Measurements from ENCODE around the gene SGCD. TPM values are rescaled to one million over a fixed set of nuclear protein-coding genes. Genes with fewer than 3 reads are reported as not detected.

Gene SGCD
- total RNA-seq, 1 donor from 2014 or later, result 6.0 TPM

DNA sequence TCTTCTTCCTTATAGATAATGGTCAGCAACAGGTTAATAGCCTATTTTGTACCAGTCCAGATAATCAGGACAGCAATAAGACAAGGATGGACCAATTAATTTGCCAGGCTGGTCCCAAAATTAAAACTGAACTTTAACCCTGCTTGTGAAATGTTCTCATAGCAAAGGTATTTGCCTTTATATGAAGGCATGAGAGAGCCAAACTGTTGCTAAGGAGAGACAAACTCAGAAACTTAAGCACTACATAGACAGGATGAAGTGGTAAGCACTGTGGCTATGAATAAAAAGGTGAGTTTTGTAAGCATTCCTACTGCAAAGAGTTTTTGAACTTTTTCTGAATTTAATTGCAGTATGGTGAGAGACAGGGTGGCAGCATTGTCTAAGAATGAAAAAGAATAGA, 348.4 kb downstream of the SGCD start:
- H3K4me3 ChIP-seq, result no peak overlapping the region
- intact Hi-C loops (cut with DNase I), result no loop called here
- no peak for ATAC-seq
- no peak overlapping the region for H3K27ac ChIP-seq
- no peaks in the 10 kb centered on the region for H3K36me3 ChIP-seq
- TF ChIP-seq, protein P1, sequence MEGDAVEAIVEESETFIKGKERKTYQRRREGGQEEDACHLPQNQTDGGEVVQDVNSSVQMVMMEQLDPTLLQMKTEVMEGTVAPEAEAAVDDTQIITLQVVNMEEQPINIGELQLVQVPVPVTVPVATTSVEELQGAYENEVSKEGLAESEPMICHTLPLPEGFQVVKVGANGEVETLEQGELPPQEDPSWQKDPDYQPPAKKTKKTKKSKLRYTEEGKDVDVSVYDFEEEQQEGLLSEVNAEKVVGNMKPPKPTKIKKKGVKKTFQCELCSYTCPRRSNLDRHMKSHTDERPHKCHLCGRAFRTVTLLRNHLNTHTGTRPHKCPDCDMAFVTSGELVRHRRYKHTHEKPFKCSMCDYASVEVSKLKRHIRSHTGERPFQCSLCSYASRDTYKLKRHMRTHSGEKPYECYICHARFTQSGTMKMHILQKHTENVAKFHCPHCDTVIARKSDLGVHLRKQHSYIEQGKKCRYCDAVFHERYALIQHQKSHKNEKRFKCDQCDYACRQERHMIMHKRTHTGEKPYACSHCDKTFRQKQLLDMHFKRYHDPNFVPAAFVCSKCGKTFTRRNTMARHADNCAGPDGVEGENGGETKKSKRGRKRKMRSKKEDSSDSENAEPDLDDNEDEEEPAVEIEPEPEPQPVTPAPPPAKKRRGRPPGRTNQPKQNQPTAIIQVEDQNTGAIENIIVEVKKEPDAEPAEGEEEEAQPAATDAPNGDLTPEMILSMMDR (IDR thresholded peaks at IDR 0.05), result no peak
- H3K27me3 ChIP-seq (ENCODE audit: low read depth), result no peaks in the 10 kb centered on the region
- no peaks in the 10 kb centered on the region for H3K4me1 ChIP-seq
- no peaks in the 10 kb centered on the region for H3K9me3 ChIP-seq
- no peak for DNase-seq

DNA sequence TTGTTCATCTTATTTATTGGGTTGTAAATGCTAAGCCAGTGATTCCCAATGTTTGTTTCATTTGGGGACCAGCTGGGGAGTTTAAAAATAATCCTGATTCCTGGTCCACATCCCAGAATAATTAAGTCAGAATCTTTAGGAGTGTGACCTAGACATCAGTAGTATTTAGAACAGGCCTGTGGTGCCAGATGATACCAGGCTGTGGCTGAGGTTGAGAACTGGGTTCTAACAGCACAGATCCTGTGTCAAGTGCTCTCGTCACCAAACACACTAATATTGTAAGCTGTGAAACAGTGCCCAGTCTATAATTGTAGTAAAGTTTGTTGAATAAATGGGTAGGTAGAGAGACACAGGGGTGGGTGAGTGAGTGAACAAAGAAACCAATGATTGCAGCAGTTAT, 351.0 kb downstream of the SGCD start:
- ATAC-seq, result no peak
- Histone ChIP-seq H3K4me3 (no peak overlapping the region), H3K36me3 (no peaks in the 10 kb centered on the region), H3K27me3 (ENCODE audit: low read depth) (no peaks in the 10 kb centered on the region), H3K27ac (no peak overlapping the region), H3K9me3 (no peaks in the 10 kb centered on the region), H3K4me1 (no peaks in the 10 kb centered on the region)
- DNase-seq, result no peak
- TF ChIP-seq, protein P1 (IDR thresholded peaks at IDR 0.05), result no peak
- intact Hi-C loops (cut with DNase I), result no loop called here

GRCh38 chr5:156678484-156678883, 351.5 kb downstream of the SGCD start:
- H3K4me3 ChIP-seq, result no peak overlapping the region
- TF ChIP-seq, protein P1 (IDR thresholded peaks at IDR 0.05), result no peak
- no peaks in the 10 kb centered on the region for H3K27me3 ChIP-seq (ENCODE audit: low read depth)
- intact Hi-C loops (cut with DNase I), result no loop called here
- DNase-seq, result no peak
- H3K36me3 ChIP-seq, result no peaks in the 10 kb centered on the region
- no peak overlapping the region for H3K27ac ChIP-seq
- no peaks in the 10 kb centered on the region for H3K9me3 ChIP-seq
- ATAC-seq, result no peak
- no peaks in the 10 kb centered on the region for H3K4me1 ChIP-seq

DNA sequence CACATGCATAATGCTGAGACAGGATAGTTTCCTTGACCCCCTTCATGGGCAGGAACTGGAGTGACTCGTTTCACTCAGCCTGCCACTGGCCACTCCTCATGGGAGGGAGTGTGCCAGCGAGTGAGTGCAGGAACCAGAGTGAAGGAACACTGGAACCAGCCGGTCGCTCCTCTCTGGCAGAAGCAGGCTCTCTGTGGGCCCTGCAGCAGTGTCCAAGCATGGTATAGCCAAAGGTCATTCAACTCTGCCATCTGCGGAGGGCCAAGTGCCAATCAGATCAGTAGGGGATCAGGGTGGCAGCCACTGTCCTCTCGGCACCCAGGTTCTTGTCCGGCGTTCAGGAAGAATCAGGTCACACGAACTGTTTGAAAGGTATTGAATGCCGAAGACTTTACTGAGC, 353.9 kb downstream of the SGCD start:
- Histone ChIP-seq H3K36me3 (no peaks in the 10 kb centered on the region), H3K4me1 (no peaks in the 10 kb centered on the region), H3K9me3 (no peaks in the 10 kb centered on the region), H3K4me3 (no peak overlapping the region), H3K27me3 (ENCODE audit: low read depth) (no peaks in the 10 kb centered on the region), H3K27ac (no peak overlapping the region)
- ATAC-seq, result no peak
- TF ChIP-seq, protein P1 (IDR thresholded peaks at IDR 0.05), result no peak
- DNase-seq, result no peak
- intact Hi-C loops (cut with DNase I), result no loop called here

- no peaks in the 10 kb centered on the region for H3K4me1 ChIP-seq
- no peaks in the 10 kb centered on the region for H3K27me3 ChIP-seq (ENCODE audit: low read depth)
- DNase-seq (no peak), ATAC-seq (no peak)
- intact Hi-C loops (cut with DNase I), result no loop called here
- TF ChIP-seq, protein P1 (IDR thresholded peaks at IDR 0.05), result no peak
- H3K36me3 ChIP-seq, result no peaks in the 10 kb centered on the region
- no peak overlapping the region for H3K4me3 ChIP-seq
- no peaks in the 10 kb centered on the region for H3K9me3 ChIP-seq
- H3K27ac ChIP-seq, result no peak overlapping the region
Observed at GRCh38 chr5:156681265-156681664, 354.3 kb downstream of the SGCD start.

- intact Hi-C loops (cut with DNase I), result no loop called here
- H3K27me3 ChIP-seq (ENCODE audit: low read depth), result no peaks in the 10 kb centered on the region
- no peak overlapping the region for H3K27ac ChIP-seq
- TF ChIP-seq, protein P1 (IDR thresholded peaks at IDR 0.05), result no peak
- H3K36me3 ChIP-seq, result no peaks in the 10 kb centered on the region
- no peak for DNase-seq
- H3K9me3 ChIP-seq, result no peaks in the 10 kb centered on the region
- H3K4me1 ChIP-seq, result no peaks in the 10 kb centered on the region
- no peak overlapping the region for H3K4me3 ChIP-seq
- ATAC-seq, result no peak
Observed at GRCh38 chr5:156682971-156683370, 356.0 kb downstream of the SGCD start.
